Measurements from ENCODE around the gene RHOA.

DNA sequence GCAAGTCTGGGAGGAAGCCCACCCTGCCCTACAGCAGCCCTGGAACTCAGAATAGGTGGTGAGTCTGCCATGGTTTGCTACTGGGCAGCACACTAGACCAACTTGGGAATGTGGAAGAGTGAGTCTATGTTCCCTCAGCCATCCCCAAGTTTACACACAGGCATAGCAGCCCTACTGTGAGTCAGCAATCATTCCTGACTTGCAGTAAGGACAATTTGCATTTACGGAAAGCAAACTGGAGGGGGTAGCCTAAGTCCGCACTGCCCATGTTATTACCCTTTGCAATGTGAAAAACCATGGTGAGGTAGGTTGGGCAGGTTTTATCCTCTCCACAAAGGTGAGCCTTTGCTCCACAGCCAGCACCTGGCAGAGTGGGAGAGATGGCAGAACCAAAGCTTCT lies 5.1 kb upstream of the RHOA start:
- TF ChIP-seq POLR2A (IDR thresholded peaks at IDR 0.05; ENCODE audit: low read depth, low read length), result no peak
- TF ChIP-seq POLR2AphosphoS5 (IDR thresholded peaks at IDR 0.05; ENCODE audit: low read depth, low read length), result no peak
- TF ChIP-seq TAF1 (IDR thresholded peaks at IDR 0.05; ENCODE audit: borderline replicate concordance, low read depth, low read length), result no peak

Measured in GM12892 (cell line).